Measurements from ENCODE around the gene C22orf31. TPM values are rescaled to one million over a fixed set of nuclear protein-coding genes. Genes with fewer than 3 reads are reported as not detected.

The C22orf31 gene
- total RNA-seq, 1 experiment from 2014 or later: not detected

DNA sequence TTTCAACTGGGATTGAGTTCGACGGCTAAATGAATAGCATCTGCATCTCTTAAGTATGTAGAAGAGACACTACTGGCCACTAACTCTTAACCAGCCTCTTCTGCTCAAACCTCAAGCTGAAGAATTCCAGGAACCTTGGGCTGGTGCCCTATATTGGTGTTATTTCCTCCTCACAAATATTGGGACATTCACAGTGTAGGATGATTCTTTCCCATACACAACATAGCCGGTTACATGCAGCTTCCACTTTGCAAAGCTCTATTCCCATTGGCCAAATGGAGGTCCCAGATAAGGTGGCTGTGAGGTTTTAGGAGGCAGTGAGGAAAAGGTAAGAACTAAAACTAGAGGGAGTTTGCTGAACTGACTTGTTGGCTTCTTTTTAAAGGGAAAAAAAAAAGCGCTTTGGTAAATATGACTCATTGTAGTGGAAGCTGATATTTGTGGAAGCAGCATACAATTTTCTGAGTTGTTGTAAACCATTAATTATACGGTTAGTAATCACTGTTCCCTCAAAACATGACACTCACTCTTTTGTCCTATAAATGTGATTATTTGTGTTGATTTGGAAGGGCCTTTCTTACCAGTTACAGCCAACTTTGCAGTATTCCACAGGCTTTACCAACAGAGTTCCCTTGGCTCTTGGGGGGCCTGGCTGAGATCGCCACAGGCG lies 17.6 kb downstream of the C22orf31 start:
- Histone ChIP-seq H3K9me3 (ENCODE audit: control insufficient read depth in 1 of 2, insufficient read depth in 1 of 2, low read depth in 1 of 2, low read length in 2 of 2) (no peaks in the 10 kb centered on the region), H3K9ac (ENCODE audit: low read length) (no peak overlapping the region), H3K36me3 (ENCODE audit: control insufficient read depth in 1 of 2, insufficient read depth in 2 of 2, low read length in 2 of 2) (peaks cover 10 to 26% of the 10 kb centered on the region in 2 experiments; a peak in 3 of 4 replicates), H4K20me1 (ENCODE audit: insufficient read depth) (no peaks in the 10 kb centered on the region), H3K4me2 (ENCODE audit: low read length) (no peak overlapping the region), H3K4me3 (replicated peaks in 1 of 2; ENCODE audit: low read depth in 1 of 2, low read length in 2 of 2) (no peak overlapping the region), H2AFZ (ENCODE audit: low read depth, low read length, poor library complexity, severe bottlenecking) (no peak overlapping the region), H3K9me2 (ENCODE audit: insufficient read depth) (no peaks in the 10 kb centered on the region), H3K4me1 (ENCODE audit: control insufficient read depth in 1 of 2, insufficient read depth in 2 of 2, low read length in 2 of 2) (peaks cover 14 to 21% of the 10 kb centered on the region in 2 experiments), H3K27ac (ENCODE audit: low read depth, low read length) (no peak overlapping the region), H3K79me2 (ENCODE audit: insufficient read depth, low read length) (peaks cover 11% of the 10 kb centered on the region; the same call in 1 of the 2 replicates), H3K27me3 (ENCODE audit: insufficient read depth, low read length) (no peaks in the 10 kb centered on the region)
- CTCF ChIA-PET: interaction anchor here (1.5 kb wide), 1 partner anchor 188 kb away, joined by 4 read pairs; no protein-coding TSS in a partner anchor
- RAD21 ChIA-PET (ENCODE audit: low non-redundant PET in 1 of 2, low total read pairs in 2 of 2, uncharacterized antibody in 2 of 2, unreplicated experiment in 2 of 2): no interaction called here
- ATAC-seq (no peak), DNase-seq (ENCODE audit: low read depth, low spot score) (no peak)
- POLR2A ChIA-PET: no interaction called here
- TSS peak; percentile 20 for BruUV-seq (replicated peaks)
- TF ChIP-seq TCF7L2 (IDR thresholded peaks at IDR 0.05; ENCODE audit: borderline replicate concordance, extremely low read depth, insufficient read depth, insufficient read length) (no peak), ZFX (IDR thresholded peaks at IDR 0.05) (no peak)
- intact Hi-C loops (cut with micrococcal nuclease): loop anchor here (5.0 to 10.0 kb wide), 2 partner anchors 201 to 252 kb away; no protein-coding TSS in a partner anchor

DNA sequence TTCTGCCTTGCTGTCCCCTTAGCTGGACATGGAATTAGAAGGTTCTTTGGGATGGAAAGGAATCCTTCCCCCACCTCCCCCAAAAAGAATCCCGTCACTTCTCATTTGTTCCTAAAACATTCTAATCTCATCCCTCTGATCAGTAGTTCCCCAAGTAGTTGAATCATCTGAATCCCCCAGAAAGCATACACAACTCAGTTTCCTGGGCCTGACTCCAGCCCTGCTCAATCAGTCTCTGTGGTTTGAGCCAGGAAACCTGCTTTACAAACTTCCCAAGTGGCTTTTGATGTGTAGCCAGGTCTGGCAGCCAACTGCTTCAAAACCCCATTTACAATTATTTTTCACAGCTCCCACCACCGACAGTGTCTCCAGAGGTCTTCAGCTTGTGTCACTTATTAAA lies 20.2 kb downstream of the C22orf31 start:
- H3K9me2 ChIP-seq (ENCODE audit: insufficient read depth): no peaks in the 10 kb centered on the region
- ChIA-PET RAD21 (ENCODE audit: low non-redundant PET in 1 of 2, low total read pairs in 2 of 2, uncharacterized antibody in 2 of 2, unreplicated experiment in 2 of 2) (interaction anchor here (0.6 to 2.5 kb wide), 9 partner anchors 10 to 441 kb away, joined by 3 to 22 read pairs (median 5); no protein-coding TSS in a partner anchor), POLR2A (interaction anchor here (2.7 kb wide), 1 partner anchor 242 kb away, joined by 10 read pairs; the partner anchor contains the start of gene XBP1), CTCF (interaction anchor here (1.0 to 5.2 kb wide), 16 partner anchors 7 to 255 kb away, joined by 3 to 80 read pairs (median 10); partner anchors contain the start of genes KREMEN1, XBP1 and ZNRF3)
- intact Hi-C loops (cut with micrococcal nuclease): loop anchor here (2.0 to 10.0 kb wide), 3 partner anchors 203 to 441 kb away; no protein-coding TSS in a partner anchor
- no peak overlapping the region for H3K9ac ChIP-seq (ENCODE audit: low read length)
- DNase-seq (ENCODE audit: low read depth, low spot score): no peak
- H3K27me3 ChIP-seq (ENCODE audit: insufficient read depth, low read length): no peaks in the 10 kb centered on the region
- no peak overlapping the region for H2AFZ ChIP-seq (ENCODE audit: low read depth, low read length, poor library complexity, severe bottlenecking)
- no peak overlapping the region for H3K4me3 ChIP-seq (replicated peaks in 1 of 2; ENCODE audit: low read depth in 1 of 2, low read length in 2 of 2)
- H3K36me3 ChIP-seq (ENCODE audit: control insufficient read depth in 1 of 2, insufficient read depth in 2 of 2, low read length in 2 of 2): peaks cover 6 to 7% of the 10 kb centered on the region in 2 experiments; a peak in 3 of 4 replicates
- H3K4me1 ChIP-seq (ENCODE audit: control insufficient read depth in 1 of 2, insufficient read depth in 2 of 2, low read length in 2 of 2): peaks cover 25 to 34% of the 10 kb centered on the region in 2 experiments
- no peaks in the 10 kb centered on the region for H3K9me3 ChIP-seq (ENCODE audit: control insufficient read depth in 1 of 2, insufficient read depth in 1 of 2, low read depth in 1 of 2, low read length in 2 of 2)
- no peaks in the 10 kb centered on the region for H4K20me1 ChIP-seq (ENCODE audit: insufficient read depth)
- BruUV-seq (replicated peaks): no TSS peak
- no peak overlapping the region for H3K4me2 ChIP-seq (ENCODE audit: low read length)
- peaks cover 11% of the 10 kb centered on the region; the same call in 1 of the 2 replicates for H3K79me2 ChIP-seq (ENCODE audit: insufficient read depth, low read length)
- ATAC-seq: no peak
- H3K27ac ChIP-seq (ENCODE audit: low read depth, low read length): no peak overlapping the region
- TF ChIP-seq EGR1 (IDR thresholded peaks at IDR 0.05; ENCODE audit: low read depth) (no peak), SRF (IDR thresholded peaks at IDR 0.05; ENCODE audit: low read depth) (no peak), CBX3 (IDR thresholded peaks at IDR 0.05; ENCODE audit: low read depth) (no peak), SP1 (IDR thresholded peaks at IDR 0.05; ENCODE audit: low read depth) (no peak), YY1 (IDR thresholded peaks at IDR 0.05; ENCODE audit: extremely low read depth, insufficient replicate concordance, low read depth, low read length) (no peak), ZFX (IDR thresholded peaks at IDR 0.05) (no peak)

All from HCT116 (cell line).